ENCODE data around the gene SPG11. TPM values are rescaled to one million over a fixed set of nuclear protein-coding genes. Genes with fewer than 3 reads are reported as not detected.
"Not testable (repeated sequence)": the region's sequence is repeated elsewhere in the genome, so short reads cannot be mapped to it uniquely, and the experiment has no call there.

The SPG11 gene
- total and polyA plus RNA-seq, 2 of the 13 experiments (the other 11 are each of a cell fraction or from before 2014, with no cell fraction given) = 31.5 to 40.7 TPM

DNA sequence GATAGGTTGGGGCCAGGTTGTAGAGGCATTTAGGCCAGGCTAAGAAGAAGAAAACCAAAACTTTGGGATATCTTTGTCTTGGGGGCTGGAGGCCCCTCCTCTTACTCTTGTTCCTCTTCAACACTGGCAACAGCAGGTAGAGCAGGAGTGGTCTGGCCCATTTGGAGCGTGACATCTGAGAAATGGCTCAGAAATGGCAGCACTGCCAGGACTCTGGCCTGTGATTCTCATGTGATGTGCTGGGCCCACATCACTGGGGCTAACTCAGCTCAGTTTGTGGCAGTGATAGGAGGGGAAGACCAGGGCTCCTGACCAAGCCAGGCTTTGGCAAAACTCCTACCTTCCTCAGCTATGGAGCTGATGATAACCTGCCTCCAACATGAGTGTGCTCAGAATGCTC lies 29.2 kb upstream of the SPG11 start:
- Histone ChIP-seq H3K27ac (ENCODE audit: extremely low read length, insufficient read depth, low read length) (no peak overlapping the region), H3K4me2 (ENCODE audit: low read depth, low read length) (no peak overlapping the region), H4K20me1 (ENCODE audit: insufficient read depth, low read length) (no peaks in the 10 kb centered on the region), H3K27me3 (ENCODE audit: control insufficient read depth in 1 of 2, insufficient read depth in 2 of 2, low read length in 2 of 2) (no peaks in the 10 kb centered on the region; a peak in 1 of 5 replicates), H3K9ac (ENCODE audit: insufficient read depth, low read depth, low read length) (no peak overlapping the region), H2AFZ (ENCODE audit: low read length) (no peak overlapping the region), H3K4me1 (ENCODE audit: insufficient read depth, low read length) (peaks cover 9% of the 10 kb centered on the region; the same call in 1 of the 2 replicates), H3K79me2 (ENCODE audit: insufficient read depth, low read length) (no peaks in the 10 kb centered on the region), H3K9me3 (ENCODE audit: low read length) (no peaks in the 10 kb centered on the region), H3K36me3 (replicated peaks in 1 of 2; ENCODE audit: control insufficient read depth in 1 of 2, insufficient read depth in 2 of 2, low read length in 2 of 2) (no peaks in the 10 kb centered on the region), H3K4me3 (replicated peaks in 1 of 3; ENCODE audit: insufficient read depth in 1 of 3, low read depth in 2 of 3, low read length in 3 of 3) (no peak overlapping the region)
- ATAC-seq (no peak; the same call in 2 of the 3 replicates), FAIRE-seq (no peak), DNase-seq (ENCODE audit: low spot score) (no peak)
- CTCF ChIA-PET (ENCODE audit: low intra/inter-chr PET ratio, low total read pairs) = no interaction called here
- POLR2A ChIA-PET = no interaction called here
- TF ChIP-seq ZFP36L1 (CRISPR knock-in tag; IDR thresholded peaks at IDR 0.05) (no peak), FIP1L1 (IDR thresholded peaks at IDR 0.05; ENCODE audit: borderline replicate concordance, insufficient read depth, low read depth, low read length) (no peak)
- TF ChIP-seq, protein P1, sequence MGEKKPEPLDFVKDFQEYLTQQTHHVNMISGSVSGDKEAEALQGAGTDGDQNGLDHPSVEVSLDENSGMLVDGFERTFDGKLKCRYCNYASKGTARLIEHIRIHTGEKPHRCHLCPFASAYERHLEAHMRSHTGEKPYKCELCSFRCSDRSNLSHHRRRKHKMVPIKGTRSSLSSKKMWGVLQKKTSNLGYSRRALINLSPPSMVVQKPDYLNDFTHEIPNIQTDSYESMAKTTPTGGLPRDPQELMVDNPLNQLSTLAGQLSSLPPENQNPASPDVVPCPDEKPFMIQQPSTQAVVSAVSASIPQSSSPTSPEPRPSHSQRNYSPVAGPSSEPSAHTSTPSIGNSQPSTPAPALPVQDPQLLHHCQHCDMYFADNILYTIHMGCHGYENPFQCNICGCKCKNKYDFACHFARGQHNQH (CRISPR knock-in tag; IDR thresholded peaks at IDR 0.05) = no peak
- intact Hi-C loops (cut with micrococcal nuclease; ENCODE audit: unreplicated experiment) (no loop called here), in situ Hi-C loops (cut with HindIII; ENCODE audit: extremely low pct_ligation_motif_present, low pct_unique_long_range_greater_than_20kb) (no loop called here)
- no CpG with 5 or more reads among the region's 1 CpG for WGBS (ENCODE audit: low lambda C conversion rate)
- BruUV-seq (replicated peaks) = no TSS peak

DNA sequence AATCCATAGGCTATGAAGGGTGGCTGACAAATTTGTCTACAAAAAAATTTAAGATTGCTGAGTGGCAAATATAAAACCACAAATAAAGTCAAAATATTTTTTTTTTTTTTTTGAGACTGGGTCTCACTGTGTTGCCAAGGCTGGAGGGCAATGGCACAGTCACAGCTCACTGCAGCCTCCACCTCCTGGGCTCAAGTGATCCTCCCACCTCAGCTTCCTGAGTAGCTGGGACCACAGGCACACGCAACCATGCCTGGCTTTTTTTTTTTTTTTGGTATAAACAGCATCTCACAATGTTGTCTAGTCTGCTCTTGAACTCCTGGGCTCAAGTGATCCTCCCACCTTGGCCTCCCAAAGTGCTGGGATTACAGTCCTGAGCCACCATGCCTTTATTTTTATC lies 26.8 kb upstream of the SPG11 start:
- ATAC-seq; H4K20me1 ChIP-seq (ENCODE audit: insufficient read depth, low read length); H3K27me3 ChIP-seq (ENCODE audit: control insufficient read depth in 1 of 2, insufficient read depth in 2 of 2, low read length in 2 of 2); H3K4me1 ChIP-seq (ENCODE audit: insufficient read depth, low read length); in situ Hi-C loops (cut with HindIII; ENCODE audit: extremely low pct_ligation_motif_present, low pct_unique_long_range_greater_than_20kb); BruUV-seq (replicated peaks); FAIRE-seq; CTCF ChIA-PET (ENCODE audit: low intra/inter-chr PET ratio, low total read pairs); intact Hi-C loops (cut with micrococcal nuclease; ENCODE audit: unreplicated experiment); DNase-seq (ENCODE audit: low spot score); H3K27ac ChIP-seq (ENCODE audit: extremely low read length, insufficient read depth, low read length); H3K4me2 ChIP-seq (ENCODE audit: low read depth, low read length); H3K9me3 ChIP-seq (ENCODE audit: low read length); H3K36me3 ChIP-seq (replicated peaks in 1 of 2; ENCODE audit: control insufficient read depth in 1 of 2, insufficient read depth in 2 of 2, low read length in 2 of 2); H3K9ac ChIP-seq (ENCODE audit: insufficient read depth, low read depth, low read length); H2AFZ ChIP-seq (ENCODE audit: low read length); H3K79me2 ChIP-seq (ENCODE audit: insufficient read depth, low read length); H3K4me3 ChIP-seq (replicated peaks in 1 of 3; ENCODE audit: insufficient read depth in 1 of 3, low read depth in 2 of 3, low read length in 3 of 3); POLR2A ChIA-PET: not testable (repeated sequence)
- 0% methylated on average over 1 of the region's 1 CpG for WGBS (ENCODE audit: low lambda C conversion rate)

DNA sequence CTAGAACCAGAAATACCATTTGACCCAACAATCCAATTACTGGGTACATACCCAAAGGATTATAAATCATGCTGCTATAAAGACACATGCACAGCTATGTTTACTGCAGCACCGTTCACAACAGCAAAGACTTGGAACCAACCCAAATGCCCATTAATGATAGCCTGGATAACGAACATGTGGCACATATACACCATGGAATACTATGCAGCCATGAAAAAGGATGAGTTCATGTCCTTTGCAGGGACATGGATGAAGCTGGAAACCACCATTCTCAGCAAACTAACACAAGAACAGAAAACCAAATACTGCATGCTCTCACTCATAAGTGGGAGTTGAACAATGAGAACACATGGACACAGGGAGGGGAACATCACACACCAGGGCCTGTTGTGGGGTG lies 25.9 kb upstream of the SPG11 start:
- intact Hi-C loops (cut with micrococcal nuclease; ENCODE audit: unreplicated experiment); H3K36me3 ChIP-seq (replicated peaks in 1 of 2; ENCODE audit: control insufficient read depth in 1 of 2, insufficient read depth in 2 of 2, low read length in 2 of 2); in situ Hi-C loops (cut with HindIII; ENCODE audit: extremely low pct_ligation_motif_present, low pct_unique_long_range_greater_than_20kb); H4K20me1 ChIP-seq (ENCODE audit: insufficient read depth, low read length); DNase-seq (ENCODE audit: low spot score); H3K27me3 ChIP-seq (ENCODE audit: control insufficient read depth in 1 of 2, insufficient read depth in 2 of 2, low read length in 2 of 2); H3K9ac ChIP-seq (ENCODE audit: insufficient read depth, low read depth, low read length); H3K79me2 ChIP-seq (ENCODE audit: insufficient read depth, low read length); H3K27ac ChIP-seq (ENCODE audit: extremely low read length, insufficient read depth, low read length); H3K4me1 ChIP-seq (ENCODE audit: insufficient read depth, low read length); H3K4me3 ChIP-seq (replicated peaks in 1 of 3; ENCODE audit: insufficient read depth in 1 of 3, low read depth in 2 of 3, low read length in 3 of 3); POLR2A ChIA-PET; H3K9me3 ChIP-seq (ENCODE audit: low read length); ATAC-seq; FAIRE-seq; BruUV-seq (replicated peaks); H3K4me2 ChIP-seq (ENCODE audit: low read depth, low read length); CTCF ChIA-PET (ENCODE audit: low intra/inter-chr PET ratio, low total read pairs); H2AFZ ChIP-seq (ENCODE audit: low read length): not testable (repeated sequence)
- 6% methylated on average over 2 of the region's 2 CpGs for WGBS (ENCODE audit: low lambda C conversion rate)
